NCI-H128 (cell line): ENCODE data around the gene OTUD5.
A peak's percentile ranks its signal among the peaks of the same experiment; 100 is the strongest.

Experiments
- DNase-seq: peaks from one replicate; lab custom pipeline; 2025; ENCODE audit not compliant: unreplicated experiment; lab: John Stamatoyannopoulos, UW

Gene OTUD5

GRCh38 chrX:48938721-48939425 lies 18.5 kb downstream of the OTUD5 start:
- no peak for DNase-seq

DNA sequence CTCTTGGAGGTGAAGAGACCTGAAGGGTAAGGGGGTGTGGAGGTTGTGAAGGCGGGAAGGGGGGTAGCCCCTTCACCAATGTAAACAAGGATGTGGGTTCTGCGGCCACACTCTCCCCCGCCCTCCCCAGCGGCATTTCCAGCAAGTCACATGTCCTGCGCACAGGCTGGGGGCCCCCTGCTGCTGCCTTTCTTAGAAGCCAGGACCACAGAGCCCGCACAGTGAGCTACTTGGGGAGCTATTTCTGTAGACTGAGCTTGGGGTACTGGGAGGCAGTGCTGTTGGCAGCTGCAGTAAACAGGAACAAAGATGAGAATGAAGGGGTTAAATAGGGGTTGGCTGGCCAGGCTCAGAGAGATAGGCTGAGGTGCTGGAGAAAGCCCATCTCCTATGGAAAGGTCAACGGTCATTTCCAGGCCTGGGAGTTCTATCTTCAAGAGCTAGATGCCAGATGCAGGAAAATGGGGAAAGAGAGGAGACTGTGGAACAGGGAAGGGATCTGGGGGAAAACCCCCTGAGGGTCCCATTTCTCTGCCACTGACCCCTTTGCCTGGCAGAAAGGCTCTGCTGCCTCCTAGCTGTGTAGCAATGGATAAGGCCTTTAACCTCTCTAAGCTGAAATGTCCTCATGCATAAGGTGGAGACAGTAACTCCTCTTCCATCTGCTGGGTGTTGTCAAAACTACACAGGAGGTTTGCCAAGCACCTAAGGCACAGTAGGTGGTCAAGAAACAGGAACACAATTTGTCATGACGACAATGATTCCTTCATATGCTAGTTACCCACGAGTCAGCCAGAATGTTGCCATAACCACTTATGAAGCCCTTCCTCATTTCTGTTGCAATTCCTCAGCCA lies 20.1 kb downstream of the OTUD5 start:
- DNase-seq: no peak

- no peak for DNase-seq
These were observed 20.9 kb downstream of the OTUD5 start for GRCh38 chrX:48936429-48937053.

DNA sequence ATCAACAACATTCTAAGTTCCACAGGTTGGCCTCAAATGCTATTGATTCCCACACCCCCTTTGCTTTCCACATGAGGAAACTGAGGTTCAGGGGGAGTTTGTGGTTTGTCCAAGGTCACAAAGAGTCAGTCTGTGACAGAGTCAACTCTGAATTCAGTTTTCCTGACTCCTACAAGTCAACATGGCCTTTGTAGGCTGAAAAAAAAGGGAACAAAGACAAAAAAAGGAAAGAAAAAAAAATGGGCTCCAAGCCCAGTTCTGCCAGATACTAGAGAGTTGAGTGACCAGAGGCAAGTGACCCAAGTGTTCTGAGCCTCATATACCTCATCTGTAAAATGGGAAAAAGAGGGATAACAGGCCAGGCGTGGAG lies 22.1 kb downstream of the OTUD5 start:
- no peak for DNase-seq

DNA sequence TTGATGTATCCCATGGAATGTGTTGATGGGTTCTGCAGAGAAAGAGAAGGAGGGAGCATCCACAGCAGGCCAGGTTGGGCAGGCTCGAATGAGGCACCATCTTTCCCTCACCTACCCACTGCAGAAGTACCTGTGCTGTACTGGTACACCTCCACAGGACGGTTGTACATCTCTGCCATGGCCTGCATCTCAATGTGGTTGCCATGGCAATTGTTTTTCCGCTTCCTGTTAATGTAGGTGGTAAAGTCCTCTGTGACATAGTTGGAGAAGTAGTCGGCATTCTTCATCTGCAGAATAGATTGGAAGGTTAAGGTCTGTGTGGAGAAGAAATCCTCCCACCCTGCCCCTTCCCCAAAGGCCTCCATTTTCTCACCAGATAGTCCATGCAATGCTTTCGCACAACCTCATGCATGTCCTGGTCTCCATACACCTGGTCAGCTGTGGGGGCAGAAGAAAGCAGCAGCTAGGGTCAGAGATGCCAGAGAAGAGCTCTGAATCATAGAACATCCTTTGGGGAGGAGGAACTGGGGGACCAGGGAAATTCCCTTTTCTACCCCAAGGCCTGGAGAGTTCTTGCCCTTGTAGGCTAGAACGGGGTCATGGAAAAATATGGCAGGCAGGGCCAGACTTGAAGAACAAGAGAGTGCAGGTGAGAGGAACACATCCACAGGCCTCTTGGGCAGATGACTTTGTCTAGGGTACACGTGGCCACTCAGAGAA lies 22.7 kb downstream of the OTUD5 start:
- DNase-seq: no peak

DNA sequence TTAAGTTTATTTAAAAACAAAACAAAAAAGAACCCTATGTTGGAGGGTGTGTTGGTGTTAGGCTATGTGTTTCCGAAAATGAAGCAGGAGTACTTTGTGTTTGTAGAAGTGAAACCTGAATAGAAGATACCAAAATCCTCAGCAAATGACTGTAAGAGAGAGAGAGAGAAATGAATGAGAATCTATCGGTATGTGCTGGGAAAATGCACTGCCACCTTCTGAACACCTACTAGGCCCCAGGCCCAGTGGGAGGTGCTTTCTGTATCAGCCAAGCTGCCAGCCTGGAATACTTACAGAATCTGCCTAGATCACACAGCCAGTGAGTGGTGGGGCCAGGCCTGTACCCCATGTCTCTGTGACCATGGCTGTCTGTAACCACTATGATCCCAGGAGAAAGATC lies 23.6 kb downstream of the OTUD5 start:
- no peak for DNase-seq

DNA sequence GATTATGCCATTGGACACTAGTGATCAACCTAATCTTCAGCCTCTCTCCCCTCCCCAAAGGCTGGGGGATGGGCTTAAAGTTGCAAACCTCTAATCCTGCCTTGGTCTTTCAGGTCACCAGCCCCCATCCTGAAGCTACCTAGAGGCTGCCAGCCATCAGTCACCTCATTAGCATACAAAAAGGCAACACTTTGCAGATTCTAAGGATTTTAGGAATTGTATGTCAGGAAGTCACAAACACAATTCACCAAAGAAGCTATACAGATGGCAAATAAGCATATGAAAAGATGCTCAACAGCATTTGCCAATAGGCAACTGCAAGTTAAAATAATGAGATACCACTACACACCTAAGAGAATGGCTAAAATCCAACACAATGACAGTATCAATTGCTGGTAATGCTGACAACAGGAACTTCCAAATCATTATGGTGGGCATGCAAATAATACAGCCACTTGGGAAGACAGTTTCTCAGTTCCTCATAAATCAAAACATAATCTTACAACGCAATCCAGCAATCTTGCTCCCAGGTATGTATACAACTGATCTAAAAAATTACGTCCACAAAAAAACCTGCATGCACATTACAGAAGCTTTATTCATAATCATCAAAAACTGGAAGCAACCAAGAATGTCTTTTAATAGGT lies 29.5 kb downstream of the OTUD5 start:
- no peak for DNase-seq

GRCh38 chrX:48927123-48927522 lies 30.3 kb downstream of the OTUD5 start:
- DNase-seq: no peak

- no peak for DNase-seq
These were observed 33.1 kb downstream of the OTUD5 start for GRCh38 chrX:48924270-48924669.

- no peak for DNase-seq
These were observed 33.6 kb downstream of the OTUD5 start for GRCh38 chrX:48923771-48924170.

DNA sequence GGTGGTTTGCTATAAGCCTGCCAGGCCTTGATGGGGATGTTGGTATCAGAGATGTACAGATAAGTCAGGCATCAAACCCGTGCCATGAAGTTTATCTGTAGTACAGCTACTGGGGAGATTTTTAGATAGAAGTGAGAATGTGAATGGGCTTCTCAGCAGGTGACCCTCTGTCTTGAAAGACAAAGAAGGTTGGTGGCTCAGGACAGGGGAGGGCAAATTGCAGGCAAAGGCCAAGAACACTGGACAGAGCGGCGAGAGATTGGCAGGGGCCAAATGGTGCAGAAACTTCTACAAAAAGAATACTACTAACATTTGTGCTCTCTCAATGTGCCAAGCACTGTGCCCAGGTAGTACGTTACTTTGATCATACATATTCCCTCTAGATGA lies 36.7 kb downstream of the OTUD5 start:
- DNase-seq: no peak

DNA sequence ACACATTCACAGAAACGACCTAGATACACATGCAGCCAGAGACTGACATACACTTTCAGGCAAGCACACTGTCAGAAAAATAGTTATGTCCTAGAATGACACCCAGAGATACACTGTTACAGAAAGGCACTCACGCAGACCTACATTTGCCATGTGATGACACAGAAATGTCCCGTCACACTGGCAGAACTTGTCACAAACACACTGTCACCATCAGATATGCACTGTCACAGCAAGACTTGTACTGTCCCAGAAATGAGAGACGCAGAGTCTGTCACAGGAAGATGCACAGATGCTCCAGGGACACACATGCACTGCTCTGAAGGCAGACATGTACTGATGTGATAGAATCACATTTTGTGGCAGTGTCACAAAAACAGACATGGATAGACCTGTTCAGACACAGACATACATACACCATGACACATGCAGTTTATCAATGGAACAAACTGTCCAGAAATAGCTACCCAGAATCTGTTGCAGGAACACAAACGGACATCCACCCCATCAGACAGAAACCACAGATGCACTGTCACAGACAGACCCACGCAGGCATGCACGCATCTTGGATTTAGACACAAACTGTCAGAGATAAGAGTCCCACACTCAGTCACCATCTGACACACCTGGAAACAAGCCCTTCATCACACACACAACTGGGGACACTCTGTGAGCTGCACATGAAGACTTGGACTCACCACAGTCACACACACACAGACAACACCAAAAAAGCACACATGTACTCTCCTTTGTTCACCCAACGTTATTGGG lies 37.3 kb downstream of the OTUD5 start:
- DNase-seq: no peak

- no peak for DNase-seq
These were observed 38.0 kb downstream of the OTUD5 start for GRCh38 chrX:48919360-48919841.

DNA sequence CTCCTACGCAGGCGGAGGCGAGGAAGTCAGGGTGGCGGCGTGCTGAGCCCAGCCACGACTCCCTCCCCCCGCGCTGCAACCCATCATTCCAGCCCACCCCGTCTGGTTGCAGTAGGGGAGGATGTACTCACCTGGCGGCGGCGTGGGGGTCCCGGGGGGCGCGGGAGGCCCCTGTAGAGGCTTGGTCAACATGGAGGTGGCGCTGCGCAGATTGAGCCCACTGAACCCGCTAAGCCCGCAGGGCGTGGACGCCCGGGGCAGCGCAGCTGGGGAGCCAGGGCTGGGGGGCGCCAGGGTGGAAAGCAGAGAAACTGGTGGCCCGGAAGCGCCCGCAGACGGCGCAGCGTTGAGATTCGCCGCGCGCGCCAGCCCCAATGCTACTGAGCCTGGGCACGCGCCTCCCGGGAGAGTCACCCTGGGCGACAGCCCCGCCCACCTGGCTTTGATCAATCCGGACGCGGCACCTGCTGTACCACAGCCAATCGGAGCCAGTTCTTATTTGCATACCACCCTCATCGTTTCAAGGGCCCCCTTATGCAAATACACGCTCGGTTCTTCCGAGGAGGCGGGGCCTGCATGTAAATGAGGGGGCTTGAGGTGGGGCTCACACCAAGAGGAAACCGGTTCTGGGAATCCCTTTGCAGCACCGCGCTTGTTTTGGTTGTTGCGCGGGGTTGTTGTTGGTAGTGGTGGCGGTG lies 38.6 kb downstream of the OTUD5 start, which contains the start of gene PIM2:
TSS of gene PIM2 (minus strand) at position 382 of the 698 bp plus-strand sequence. CDS start at position 192, 190 bp downstream.
- DNase-seq: peak; percentile 89

- DNase-seq: no peak
These were observed 39.1 kb downstream of the OTUD5 start for GRCh38 chrX:48918301-48918642.

GRCh38 chrX:48917139-48918001 lies 40.0 kb downstream of the OTUD5 start:
- DNase-seq: peak; percentile 87

GRCh38 chrX:48914593-48915493 lies 42.6 kb downstream of the OTUD5 start:
- no peak for DNase-seq
